Neural cell (in vitro differentiated cells): ENCODE results near the gene BTG1. TPM values are rescaled to one million over a fixed set of nuclear protein-coding genes. Genes with fewer than 3 reads are reported as not detected.

Experiments used
- H2AFZ ChIP-seq: fragments of 200-600, 300-800 bp; sonication (generic), shearing (Covaris generic); 2 replicates; pipeline ENCODE4 v1.6.0; 2014; ENCODE audit warnings: low read depth, mild to moderate bottlenecking, antibody characterized with exemption, low read length, moderate library complexity
- H3F3A ChIP-seq: fragments of 200-600 bp; shearing (Covaris generic); 2 replicates; pipeline ENCODE4 v1.6.1; 2016; ENCODE audit warnings: mild to moderate bottlenecking, moderate library complexity, mixed read lengths, antibody characterized with exemption, low read length; ENCODE audit not compliant: insufficient read depth, poor library complexity, severe bottlenecking
- H3K27ac ChIP-seq: fragments of 200-600, 300-800 bp; sonication (generic), shearing (Covaris generic); 2 replicates; pipeline ENCODE4 v1.5.1; 2014; ENCODE audit warnings: mild to moderate bottlenecking, low read length, moderate library complexity
- H3K27me3 ChIP-seq: fragments of 300-800, 200-600 bp; sonication (generic), shearing (Covaris generic); 2 replicates; pipeline ENCODE4 v1.6.0; 2014; ENCODE audit warnings: mild to moderate bottlenecking, low read depth, low read length, moderate library complexity; ENCODE audit not compliant: insufficient read depth
- H3K36me3 ChIP-seq: fragments of 300-800, 200-600 bp; sonication (generic), shearing (Covaris generic); 2 replicates; pipeline ENCODE4 v1.5.1; 2014; ENCODE audit warnings: mild to moderate bottlenecking, antibody characterized with exemption, low read length, moderate library complexity; ENCODE audit not compliant: insufficient read depth
- H3K4me2 ChIP-seq: fragments of 300-800, 200-600 bp; sonication (generic), shearing (Covaris generic); 2 replicates; pipeline ENCODE4 v1.6.0; 2014; ENCODE audit warnings: mild to moderate bottlenecking, low read length
- H3K4me3 ChIP-seq: fragments of 300-800, 200-600 bp; sonication (generic), shearing (Covaris generic); 2 replicates; pipeline ENCODE4 v1.5.1; 2014; ENCODE audit warnings: mild to moderate bottlenecking, low read length, moderate library complexity
- H3K79me2 ChIP-seq: fragments of 200-600 bp; shearing (Covaris generic); replicated peaks from 2 replicates; pipeline ENCODE4 v1.6.0; 2014; ENCODE audit warnings: mild to moderate bottlenecking, low read length, moderate library complexity; ENCODE audit not compliant: insufficient read depth
- H3K9ac ChIP-seq: fragments of 300-800, 200-600 bp; sonication (generic), shearing (Covaris generic); 2 replicates; pipeline ENCODE4 v1.6.1; 2016; ENCODE audit warnings: mild to moderate bottlenecking, low read length, mixed read lengths
- H3K9me2 ChIP-seq: fragments of 200-600 bp; shearing (Covaris generic); 2 replicates; pipeline ENCODE4 v1.6.1; 2016; ENCODE audit warnings: mild to moderate bottlenecking, low read length, mixed read lengths; ENCODE audit not compliant: insufficient read depth
- H3K9me3 ChIP-seq: fragments of 200-600, 300-800 bp; sonication (generic), shearing (Covaris generic); 2 replicates; pipeline ENCODE4 v1.6.1; 2016; ENCODE audit warnings: mild to moderate bottlenecking, mixed run types, low read length, moderate library complexity, mixed read lengths
- H4K20me1 ChIP-seq: fragments of 200-600 bp; shearing (Covaris generic); 2 replicates; pipeline ENCODE4 v1.6.1; 2016; ENCODE audit warnings: mild to moderate bottlenecking, mixed run types; ENCODE audit not compliant: insufficient read depth
- EP300 ChIP-seq: fragments of 450-650 bp; conservative IDR thresholded peaks from 2 replicates; pipeline ENCODE4 v1.6.1; 2014; ENCODE audit warnings: antibody characterized with exemption, mild to moderate bottlenecking, moderate library complexity; ENCODE audit not compliant: poor library complexity, severe bottlenecking
- EZH2 ChIP-seq: fragments of 200-600, 300-800 bp; shearing (Covaris generic), sonication (generic); IDR thresholded peaks from 2 replicates; pipeline ENCODE4 v1.6.1; 2014; ENCODE audit warnings: antibody characterized with exemption, low read length, borderline replicate concordance, mild to moderate bottlenecking; ENCODE audit not compliant: insufficient read depth, poor library complexity, severe bottlenecking
- MXI1 ChIP-seq: fragments of 450-650 bp; conservative IDR thresholded peaks from 2 replicates; pipeline ENCODE4 v1.6.1; 2014; ENCODE audit warnings: antibody characterized with exemption, mild to moderate bottlenecking; ENCODE audit not compliant: poor library complexity, severe bottlenecking
- POLR2AphosphoS5 ChIP-seq: IDR thresholded peaks from 2 replicates; pipeline ENCODE4 v1.6.1; 2012
- RAD21 ChIP-seq: fragments of 450-650 bp; conservative IDR thresholded peaks from 2 replicates; pipeline ENCODE4 v1.6.1; 2014; ENCODE audit warnings: antibody characterized with exemption, mild to moderate bottlenecking, moderate library complexity
- SMC3 ChIP-seq: fragments of 450-650 bp; conservative IDR thresholded peaks from 2 replicates; pipeline ENCODE4 v1.6.1; 2014; ENCODE audit warnings: antibody characterized with exemption, mild to moderate bottlenecking, moderate library complexity; ENCODE audit not compliant: poor library complexity
- TAF1 ChIP-seq: IDR thresholded peaks from 2 replicates; pipeline ENCODE4 v1.6.1; 2012; ENCODE audit warnings: low read depth
- polyA plus RNA-seq: library from polyadenylated mRNA; depleted of rRNA; stranded (reverse); fragments of >200 nt; gene quantifications from 2 replicates; pipeline ENCODE4 v1.2.3, GENCODE V29; 2014
- TF ChIP-seq, protein P1 (sequence below): IDR thresholded peaks from 2 replicates; pipeline ENCODE4 v1.6.1; 2012; ENCODE audit warnings: borderline replicate concordance
- TF ChIP-seq, protein P2 (sequence below): fragments of 450-650 bp; IDR thresholded peaks from 2 replicates; pipeline ENCODE4 v1.5.1; 2014; ENCODE audit warnings: antibody characterized with exemption, mild to moderate bottlenecking, moderate library complexity; ENCODE audit not compliant: poor library complexity, severe bottlenecking

Gene BTG1
- polyA plus RNA-seq, 1 donor from 2014 or later = 12.9 TPM

DNA sequence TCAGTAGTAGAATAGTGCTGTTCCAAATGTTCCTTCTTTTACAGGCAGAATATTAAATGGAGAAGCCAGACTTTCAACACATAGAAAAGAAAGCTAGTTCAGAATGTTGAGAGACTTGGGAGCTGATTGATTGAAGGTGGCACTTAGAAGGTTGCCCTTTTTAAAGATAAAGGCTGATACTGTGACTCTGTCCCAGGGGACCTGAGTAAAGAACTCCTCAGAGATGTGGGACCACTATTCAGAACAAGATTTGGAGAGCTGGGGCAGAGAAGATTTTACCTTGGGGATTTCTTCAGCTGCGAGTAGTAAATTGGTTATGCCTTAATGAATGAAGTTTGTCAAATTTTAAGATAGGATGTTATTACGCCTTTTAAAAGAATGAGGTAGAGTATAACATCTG lies 21.4 kb upstream of the BTG1 start:
- Histone ChIP-seq H3K4me2 (no peak overlapping the region), H3K4me3 (no peak overlapping the region), H4K20me1 (no peaks in the 10 kb centered on the region), H3K9me3 (no peaks in the 10 kb centered on the region), H3K27me3 (no peaks in the 10 kb centered on the region), H2AFZ (no peak overlapping the region), H3K36me3 (no peaks in the 10 kb centered on the region), H3K9ac (no peak overlapping the region), H3K9me2 (no peaks in the 10 kb centered on the region), H3K79me2 (no peaks in the 10 kb centered on the region), H3F3A (no peaks in the 10 kb centered on the region), H3K27ac (no peak overlapping the region)
- TF ChIP-seq TAF1 (no peak), EZH2 (no peak), POLR2AphosphoS5 (no peak), RAD21 (no peak)
- TF ChIP-seq, protein P1, sequence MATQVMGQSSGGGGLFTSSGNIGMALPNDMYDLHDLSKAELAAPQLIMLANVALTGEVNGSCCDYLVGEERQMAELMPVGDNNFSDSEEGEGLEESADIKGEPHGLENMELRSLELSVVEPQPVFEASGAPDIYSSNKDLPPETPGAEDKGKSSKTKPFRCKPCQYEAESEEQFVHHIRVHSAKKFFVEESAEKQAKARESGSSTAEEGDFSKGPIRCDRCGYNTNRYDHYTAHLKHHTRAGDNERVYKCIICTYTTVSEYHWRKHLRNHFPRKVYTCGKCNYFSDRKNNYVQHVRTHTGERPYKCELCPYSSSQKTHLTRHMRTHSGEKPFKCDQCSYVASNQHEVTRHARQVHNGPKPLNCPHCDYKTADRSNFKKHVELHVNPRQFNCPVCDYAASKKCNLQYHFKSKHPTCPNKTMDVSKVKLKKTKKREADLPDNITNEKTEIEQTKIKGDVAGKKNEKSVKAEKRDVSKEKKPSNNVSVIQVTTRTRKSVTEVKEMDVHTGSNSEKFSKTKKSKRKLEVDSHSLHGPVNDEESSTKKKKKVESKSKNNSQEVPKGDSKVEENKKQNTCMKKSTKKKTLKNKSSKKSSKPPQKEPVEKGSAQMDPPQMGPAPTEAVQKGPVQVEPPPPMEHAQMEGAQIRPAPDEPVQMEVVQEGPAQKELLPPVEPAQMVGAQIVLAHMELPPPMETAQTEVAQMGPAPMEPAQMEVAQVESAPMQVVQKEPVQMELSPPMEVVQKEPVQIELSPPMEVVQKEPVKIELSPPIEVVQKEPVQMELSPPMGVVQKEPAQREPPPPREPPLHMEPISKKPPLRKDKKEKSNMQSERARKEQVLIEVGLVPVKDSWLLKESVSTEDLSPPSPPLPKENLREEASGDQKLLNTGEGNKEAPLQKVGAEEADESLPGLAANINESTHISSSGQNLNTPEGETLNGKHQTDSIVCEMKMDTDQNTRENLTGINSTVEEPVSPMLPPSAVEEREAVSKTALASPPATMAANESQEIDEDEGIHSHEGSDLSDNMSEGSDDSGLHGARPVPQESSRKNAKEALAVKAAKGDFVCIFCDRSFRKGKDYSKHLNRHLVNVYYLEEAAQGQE = no peak
- TF ChIP-seq, protein P2, sequence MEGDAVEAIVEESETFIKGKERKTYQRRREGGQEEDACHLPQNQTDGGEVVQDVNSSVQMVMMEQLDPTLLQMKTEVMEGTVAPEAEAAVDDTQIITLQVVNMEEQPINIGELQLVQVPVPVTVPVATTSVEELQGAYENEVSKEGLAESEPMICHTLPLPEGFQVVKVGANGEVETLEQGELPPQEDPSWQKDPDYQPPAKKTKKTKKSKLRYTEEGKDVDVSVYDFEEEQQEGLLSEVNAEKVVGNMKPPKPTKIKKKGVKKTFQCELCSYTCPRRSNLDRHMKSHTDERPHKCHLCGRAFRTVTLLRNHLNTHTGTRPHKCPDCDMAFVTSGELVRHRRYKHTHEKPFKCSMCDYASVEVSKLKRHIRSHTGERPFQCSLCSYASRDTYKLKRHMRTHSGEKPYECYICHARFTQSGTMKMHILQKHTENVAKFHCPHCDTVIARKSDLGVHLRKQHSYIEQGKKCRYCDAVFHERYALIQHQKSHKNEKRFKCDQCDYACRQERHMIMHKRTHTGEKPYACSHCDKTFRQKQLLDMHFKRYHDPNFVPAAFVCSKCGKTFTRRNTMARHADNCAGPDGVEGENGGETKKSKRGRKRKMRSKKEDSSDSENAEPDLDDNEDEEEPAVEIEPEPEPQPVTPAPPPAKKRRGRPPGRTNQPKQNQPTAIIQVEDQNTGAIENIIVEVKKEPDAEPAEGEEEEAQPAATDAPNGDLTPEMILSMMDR = no peak

DNA sequence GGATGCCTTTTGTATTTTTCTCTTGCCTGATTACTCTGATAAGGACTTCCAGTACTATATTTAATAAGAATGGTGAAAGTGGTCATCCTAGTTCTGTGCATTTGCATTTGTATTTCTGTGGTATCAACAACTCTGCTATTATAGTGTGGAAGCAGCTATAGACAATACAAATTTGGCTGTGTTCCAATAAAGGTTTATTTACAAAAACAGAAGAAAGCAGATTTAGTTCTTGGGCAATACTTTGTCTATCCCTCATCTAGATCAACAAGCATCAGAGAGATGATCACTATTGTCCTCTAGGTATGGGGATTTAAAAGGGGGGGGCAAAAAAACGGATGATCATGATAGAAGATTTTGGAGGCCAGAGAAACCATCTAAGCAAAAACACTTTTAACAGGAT lies 19.1 kb upstream of the BTG1 start:
- H3K79me2 ChIP-seq = no peaks in the 10 kb centered on the region
- H2AFZ ChIP-seq = no peak overlapping the region
- H3K4me2 ChIP-seq = no peak overlapping the region
- no peaks in the 10 kb centered on the region for H3F3A ChIP-seq
- H3K9me3 ChIP-seq = no peaks in the 10 kb centered on the region
- no peaks in the 10 kb centered on the region for H3K9me2 ChIP-seq
- no peaks in the 10 kb centered on the region for H3K36me3 ChIP-seq
- no peaks in the 10 kb centered on the region for H4K20me1 ChIP-seq
- H3K27me3 ChIP-seq = no peaks in the 10 kb centered on the region
- no peak overlapping the region for H3K27ac ChIP-seq
- no peak overlapping the region for H3K9ac ChIP-seq
- no peak for TF ChIP-seq TAF1
- TF ChIP-seq RAD21 = no peak
- no peak for TF ChIP-seq POLR2AphosphoS5
- TF ChIP-seq, protein P2 = no peak
- no peak for TF ChIP-seq MXI1
- TF ChIP-seq, protein P1 = no peak
- TF ChIP-seq EP300 = no peak
- no peak for TF ChIP-seq SMC3
- TF ChIP-seq EZH2 = no peak
- H3K4me3 ChIP-seq = no peak overlapping the region
